A549 (cell line): ENCODE measurements around the gene TTC31.

Source experiments
- CBX2 ChIP-seq: fragments of 200-600 bp; sonication (generic); IDR thresholded peaks from 2 replicates; pipeline ENCODE4 v1.6.1; 2016; ENCODE audit warnings: low read depth, mild to moderate bottlenecking, borderline replicate concordance
- CHD2 ChIP-seq: fragments of 150-350 bp; IDR thresholded peaks from 2 replicates; pipeline ENCODE4 v1.6.1; 2014; ENCODE audit warnings: low read length; ENCODE audit not compliant: partially characterized antibody
- EP300 ChIP-seq, 2 experiments: fragments of >200 bp; sonication (Bioruptor Twin); formaldehyde crosslinking; IDR thresholded peaks; 2 replicates in 1 of 2; 3 replicates in 1 of 2; pipeline ENCODE4 v1.6.1; 2016 to 2017
- ESRRA ChIP-seq: fragments of 150-350 bp; IDR thresholded peaks from 2 replicates; pipeline ENCODE4 v1.6.1; 2014; ENCODE audit warnings: mild to moderate bottlenecking, low read length, borderline replicate concordance
- FOXS1 ChIP-seq: fragments of 250-450 bp; sonication (Bioruptor Pico); IDR thresholded peaks from 2 replicates; pipeline ENCODE4 v1.5.0; 2020; ENCODE audit warnings: mild to moderate bottlenecking, moderate library complexity
- MAX ChIP-seq: IDR thresholded peaks from 2 replicates; pipeline ENCODE4 v1.6.1; 2012
- POLR2A ChIP-seq: IDR thresholded peaks from 2 replicates; pipeline ENCODE4 v1.6.1; 2012; ENCODE audit warnings: mild to moderate bottlenecking, low read length
- RCOR1 ChIP-seq: fragments of 150-350 bp; IDR thresholded peaks from 2 replicates; pipeline ENCODE4 v1.6.1; 2014; ENCODE audit warnings: antibody characterized with exemption, low read length, low read depth
- SMC3 ChIP-seq: fragments of >200 bp; sonication (Bioruptor Twin); formaldehyde crosslinking; IDR thresholded peaks from 3 replicates; pipeline ENCODE4 v1.6.1; 2018; ENCODE audit warnings: inconsistent platforms
- TF ChIP-seq, protein P1 (sequence below): fragments of >200 bp; sonication (Bioruptor Twin); formaldehyde crosslinking; IDR thresholded peaks from 3 replicates; pipeline ENCODE4 v1.5.1; 2016
- TF ChIP-seq, protein P2 (sequence below): fragments of 450-650 bp; IDR thresholded peaks from 2 replicates; pipeline ENCODE4 v1.6.1; 2014; ENCODE audit warnings: antibody characterized with exemption

DNA sequence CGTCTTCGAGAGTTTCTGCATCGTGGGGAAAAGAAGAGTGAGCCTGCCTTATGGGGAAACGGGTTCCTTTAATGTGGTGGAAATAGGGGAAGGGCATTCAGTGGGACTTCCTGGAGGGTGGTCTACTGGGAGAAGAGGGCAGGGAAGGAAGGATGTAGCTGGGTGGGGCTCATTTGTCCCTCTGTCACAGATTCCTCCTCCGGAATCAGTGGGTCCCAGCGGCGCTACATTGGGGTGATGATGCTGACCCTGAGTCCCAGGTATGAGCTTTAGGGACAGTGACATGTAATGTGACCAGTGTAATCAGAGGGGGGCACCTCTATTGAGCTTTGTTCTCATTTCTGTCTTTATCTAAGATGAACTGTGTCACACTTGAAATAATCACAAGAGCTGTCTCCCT lies 48.8 kb downstream of the TTC31 start:
- TF ChIP-seq ESRRA = no peak
- no peak for TF ChIP-seq RCOR1
- TF ChIP-seq CBX2 = no peak
- TF ChIP-seq, protein P1, sequence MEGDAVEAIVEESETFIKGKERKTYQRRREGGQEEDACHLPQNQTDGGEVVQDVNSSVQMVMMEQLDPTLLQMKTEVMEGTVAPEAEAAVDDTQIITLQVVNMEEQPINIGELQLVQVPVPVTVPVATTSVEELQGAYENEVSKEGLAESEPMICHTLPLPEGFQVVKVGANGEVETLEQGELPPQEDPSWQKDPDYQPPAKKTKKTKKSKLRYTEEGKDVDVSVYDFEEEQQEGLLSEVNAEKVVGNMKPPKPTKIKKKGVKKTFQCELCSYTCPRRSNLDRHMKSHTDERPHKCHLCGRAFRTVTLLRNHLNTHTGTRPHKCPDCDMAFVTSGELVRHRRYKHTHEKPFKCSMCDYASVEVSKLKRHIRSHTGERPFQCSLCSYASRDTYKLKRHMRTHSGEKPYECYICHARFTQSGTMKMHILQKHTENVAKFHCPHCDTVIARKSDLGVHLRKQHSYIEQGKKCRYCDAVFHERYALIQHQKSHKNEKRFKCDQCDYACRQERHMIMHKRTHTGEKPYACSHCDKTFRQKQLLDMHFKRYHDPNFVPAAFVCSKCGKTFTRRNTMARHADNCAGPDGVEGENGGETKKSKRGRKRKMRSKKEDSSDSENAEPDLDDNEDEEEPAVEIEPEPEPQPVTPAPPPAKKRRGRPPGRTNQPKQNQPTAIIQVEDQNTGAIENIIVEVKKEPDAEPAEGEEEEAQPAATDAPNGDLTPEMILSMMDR = no peak
- TF ChIP-seq CHD2 = no peak
- TF ChIP-seq MAX = no peak
- TF ChIP-seq, protein P2, sequence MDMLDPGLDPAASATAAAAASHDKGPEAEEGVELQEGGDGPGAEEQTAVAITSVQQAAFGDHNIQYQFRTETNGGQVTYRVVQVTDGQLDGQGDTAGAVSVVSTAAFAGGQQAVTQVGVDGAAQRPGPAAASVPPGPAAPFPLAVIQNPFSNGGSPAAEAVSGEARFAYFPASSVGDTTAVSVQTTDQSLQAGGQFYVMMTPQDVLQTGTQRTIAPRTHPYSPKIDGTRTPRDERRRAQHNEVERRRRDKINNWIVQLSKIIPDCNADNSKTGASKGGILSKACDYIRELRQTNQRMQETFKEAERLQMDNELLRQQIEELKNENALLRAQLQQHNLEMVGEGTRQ = no peak
- no peak for TF ChIP-seq POLR2A
- TF ChIP-seq EP300 (IDR thresholded peaks at IDR 0.05) = no peak
- TF ChIP-seq FOXS1 (CRISPR knock-in tag) = no peak
- no peak for TF ChIP-seq SMC3
